NCI-H2227 (cell line): ENCODE results near the gene PEX7.
"Not testable (repeated sequence)": the region's sequence is repeated elsewhere in the genome, so short reads cannot be mapped to it uniquely, and the experiment has no call there.

ENCODE experiments used
- DNase-seq: peaks from one replicate; lab custom pipeline; 2025; ENCODE audit not compliant: unreplicated experiment; lab: John Stamatoyannopoulos, UW

The PEX7 gene

GRCh38 chr6:136822376-136823127 is at the start of gene PEX7:
PEX7 (plus strand) TSS chr6:136822592; CDS start chr6:136822666, 74 bp downstream.
- peak; percentile 90 for DNase-seq

GRCh38 chr6:136772685-136773472 is 49.5 kb upstream of the PEX7 start:
- peak; percentile 20 for DNase-seq

- no peak for DNase-seq
These were observed 49.0 kb upstream of the PEX7 start for GRCh38 chr6:136773473-136773796.

DNA sequence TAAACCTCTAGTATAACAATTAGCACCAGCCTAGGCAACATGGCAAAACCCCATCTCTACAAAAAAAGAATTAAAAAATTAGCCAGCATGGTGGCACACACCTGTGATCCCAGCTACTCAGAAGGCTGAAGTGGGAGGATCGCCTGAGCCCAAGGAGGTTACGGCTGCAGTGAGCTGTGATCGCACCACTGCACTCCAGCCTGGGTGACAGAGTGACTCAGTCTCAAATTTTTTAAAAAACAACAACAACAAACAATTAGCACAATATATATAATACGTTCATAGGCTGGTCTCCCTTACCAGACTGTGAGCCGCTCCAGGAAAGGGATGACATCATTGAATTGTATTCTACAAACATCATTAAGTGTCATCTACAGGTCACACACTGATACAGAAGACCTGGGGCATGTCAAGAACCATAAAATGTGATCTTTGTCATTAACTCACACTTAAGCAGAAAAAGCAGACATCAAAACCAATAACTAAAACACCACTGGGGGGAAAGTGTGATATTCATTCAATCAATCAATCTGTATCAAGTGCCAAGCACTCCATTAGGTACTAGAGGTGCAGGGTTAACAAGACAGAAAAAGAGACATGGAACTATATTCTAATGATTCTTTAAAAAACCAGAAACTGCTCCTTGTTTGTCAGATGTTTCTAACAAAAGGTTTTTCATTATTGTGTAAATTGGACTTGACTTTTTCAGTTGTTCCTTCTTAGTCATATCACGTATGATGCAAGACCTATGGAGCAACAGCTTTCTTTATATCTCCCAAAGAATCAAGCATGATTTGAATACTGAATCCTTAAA is 48.0 kb upstream of the PEX7 start:
- DNase-seq = no peak

- DNase-seq = no peak
These were observed 47.3 kb upstream of the PEX7 start for GRCh38 chr6:136775081-136775480.

DNA sequence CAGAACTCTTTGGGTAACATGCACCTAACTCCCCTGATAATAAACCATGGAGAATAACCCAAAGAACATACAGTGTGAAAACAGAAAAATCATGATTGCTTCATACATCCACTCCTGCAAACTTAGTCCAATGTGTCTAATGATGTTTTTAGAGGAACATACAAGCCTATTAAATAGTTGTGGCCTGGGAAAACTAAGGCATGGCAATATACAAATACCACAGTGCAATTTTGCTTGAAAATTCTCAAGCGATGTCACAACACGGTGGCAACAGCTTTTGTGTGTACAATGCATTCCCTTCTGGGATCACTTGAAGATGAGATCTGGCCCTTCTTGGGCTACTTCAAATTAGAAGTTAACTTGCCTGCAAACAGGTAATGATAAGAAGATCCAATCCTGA is 46.8 kb upstream of the PEX7 start:
- no peak for DNase-seq

DNA sequence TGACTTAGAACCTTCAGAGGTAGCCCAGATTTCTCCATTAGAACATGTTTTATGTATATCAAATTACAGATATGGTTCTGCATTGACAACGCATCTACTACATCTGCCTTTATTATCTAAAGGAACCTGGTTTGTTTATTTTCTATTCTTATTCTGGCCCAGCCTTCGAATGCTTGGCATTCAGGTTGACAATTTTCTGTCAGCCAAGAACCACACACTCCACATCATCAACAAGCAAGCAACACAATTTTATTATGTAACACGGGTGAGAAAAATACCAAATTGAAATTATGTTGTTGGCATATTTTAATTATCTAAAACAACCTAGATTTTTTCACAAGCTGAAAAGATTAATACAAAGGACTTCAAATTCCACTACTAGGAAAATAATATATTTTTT is 44.7 kb upstream of the PEX7 start:
- DNase-seq = no peak

DNA sequence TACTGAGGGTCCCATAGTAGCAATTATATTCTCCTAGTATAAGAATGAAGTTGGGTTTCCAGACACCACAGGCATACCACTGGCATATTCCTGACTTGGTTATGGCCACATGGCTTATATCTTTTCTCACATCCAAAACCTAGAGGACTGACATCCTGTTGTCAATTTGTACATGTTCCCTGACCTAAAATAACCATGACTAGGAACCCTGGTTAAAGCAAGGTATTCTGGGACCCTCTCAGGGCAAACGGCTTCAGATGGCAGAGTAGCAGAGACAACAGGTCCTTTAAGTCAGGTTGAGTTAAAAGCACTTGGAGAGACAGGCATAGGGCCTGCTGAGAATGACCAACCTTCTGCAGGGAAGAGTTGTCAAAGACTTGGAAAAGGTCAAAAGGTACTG is 42.7 kb upstream of the PEX7 start:
- DNase-seq = no peak

- no peak for DNase-seq
These were observed 41.4 kb upstream of the PEX7 start for GRCh38 chr6:136780972-136781371.

DNA sequence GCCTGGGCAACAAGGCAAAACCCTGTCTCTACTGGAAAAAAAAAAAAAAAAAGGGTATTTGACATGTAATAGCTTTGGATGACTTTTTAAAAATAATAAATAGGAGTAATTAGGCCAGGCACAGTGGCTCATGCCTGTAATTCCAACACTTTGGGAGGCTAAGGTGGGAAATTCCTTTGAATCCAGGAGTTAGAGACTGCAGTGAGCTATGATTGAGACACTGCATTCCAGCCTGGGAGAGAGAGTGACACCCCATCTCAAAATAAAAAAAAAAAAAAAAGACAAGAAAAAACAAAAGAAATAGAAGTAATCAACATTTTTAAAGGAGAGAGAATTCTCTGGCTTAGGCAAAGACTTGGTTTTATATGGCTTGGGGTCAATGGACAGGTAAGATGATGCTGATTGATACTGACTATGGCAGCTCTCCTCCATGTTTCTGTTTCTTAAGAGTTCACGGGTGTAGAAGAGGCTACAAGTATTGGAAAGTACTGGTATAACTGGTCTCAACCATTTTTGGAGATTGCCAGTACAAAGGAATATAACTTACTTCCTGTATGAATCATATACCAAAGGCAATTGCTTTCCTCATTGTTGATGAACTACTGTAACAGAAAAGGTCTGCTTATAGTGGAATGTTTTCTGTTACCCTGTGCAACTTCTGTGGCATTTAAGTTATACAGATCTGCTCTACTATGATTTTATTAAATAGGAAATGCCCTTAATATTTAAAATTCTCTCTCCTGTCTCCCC is 40.2 kb upstream of the PEX7 start:
- no peak for DNase-seq

DNA sequence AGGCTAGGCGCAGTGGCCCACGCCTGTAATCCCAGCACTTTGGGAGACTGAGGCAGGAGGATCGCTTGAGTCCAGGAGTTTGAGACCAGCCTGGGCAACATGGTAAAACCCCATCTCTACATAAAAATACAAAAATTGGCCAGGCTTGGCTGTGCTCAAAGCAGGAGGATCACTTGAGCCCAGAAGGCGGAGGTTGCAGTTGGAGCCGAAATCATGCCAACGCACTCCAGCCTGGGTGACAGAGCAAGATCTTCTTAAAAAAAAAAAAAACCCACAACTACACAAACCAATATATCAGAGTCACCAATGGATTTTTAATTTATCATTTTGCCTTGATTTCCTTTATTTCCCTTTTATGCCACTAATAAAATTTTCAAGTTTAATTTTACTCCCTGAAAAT is 39.4 kb upstream of the PEX7 start:
- DNase-seq = no peak

GRCh38 chr6:136783495-136784270 is 38.7 kb upstream of the PEX7 start:
- DNase-seq = no peak

DNA sequence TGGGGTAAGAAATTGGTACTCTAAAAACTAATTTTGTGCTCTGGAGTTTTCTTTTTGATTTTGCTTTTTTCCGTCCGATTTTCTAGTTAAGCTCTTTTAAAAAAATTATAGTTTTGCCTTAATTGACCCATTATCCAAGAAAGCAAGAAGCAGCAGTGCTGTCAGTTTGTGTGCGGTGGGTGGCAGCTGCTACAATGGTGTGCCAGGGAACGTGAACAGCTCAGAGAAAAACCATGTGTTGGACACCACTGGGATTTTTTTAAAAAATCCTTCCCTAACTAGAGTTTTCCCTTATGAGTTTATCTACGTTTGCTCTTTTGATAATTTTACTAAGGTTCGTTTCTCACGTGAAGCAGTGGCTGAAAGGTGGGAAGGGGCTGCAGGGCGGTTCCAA is 38.1 kb upstream of the PEX7 start:
- DNase-seq = no peak

- no peak for DNase-seq
These were observed 37.3 kb upstream of the PEX7 start for GRCh38 chr6:136784910-136785746.

DNA sequence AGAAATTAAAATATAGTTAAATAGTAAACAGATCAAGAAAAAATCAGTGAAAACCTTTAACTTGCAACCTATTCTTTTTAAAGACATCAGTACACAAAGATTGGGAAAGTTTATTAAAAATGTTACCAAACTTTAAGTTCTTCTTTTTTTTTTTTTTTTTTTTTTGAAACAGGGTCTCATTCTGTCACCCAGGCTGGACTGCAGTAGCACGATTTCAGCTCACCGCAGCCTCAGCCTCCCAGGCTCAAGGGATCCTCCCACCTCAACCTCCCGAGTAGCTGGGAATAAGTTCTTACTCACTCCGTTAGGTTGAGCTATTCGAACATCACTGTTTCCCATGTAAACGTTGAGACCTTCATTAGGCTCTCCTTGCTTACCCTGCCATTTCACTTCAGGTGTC is 35.7 kb upstream of the PEX7 start:
- no peak for DNase-seq

DNA sequence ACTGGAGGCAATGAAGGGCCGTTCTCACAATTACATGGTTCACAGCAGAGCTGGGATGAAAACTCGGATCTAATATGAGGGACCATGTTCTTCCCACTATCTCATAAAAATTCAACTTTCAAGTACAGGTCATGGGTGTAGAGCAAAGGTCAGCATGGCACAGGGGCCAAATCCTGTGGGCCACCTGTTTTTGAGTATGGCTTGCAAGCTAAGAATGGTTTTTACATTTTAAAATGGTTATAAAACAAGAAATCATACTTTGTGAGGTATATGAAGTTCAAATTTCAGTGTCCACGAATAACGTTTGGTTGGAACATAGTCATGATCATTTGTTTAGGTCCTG is 34.7 kb upstream of the PEX7 start:
- no peak for DNase-seq

GRCh38 chr6:136788069-136788902 is 34.1 kb upstream of the PEX7 start:
- no peak for DNase-seq

GRCh38 chr6:136789440-136789839 is 33.0 kb upstream of the PEX7 start:
- DNase-seq = not testable (repeated sequence)
